DLD1 (cell line): ENCODE data around the gene ZNF385D.

Experiments used
- in situ Hi-C: cut with HindIII; loops from 2 replicates; pipeline ENCODE4 v1.10.0; 2017; ENCODE audit warnings: low sequenced_read_pairs

The ZNF385D gene, protein sequence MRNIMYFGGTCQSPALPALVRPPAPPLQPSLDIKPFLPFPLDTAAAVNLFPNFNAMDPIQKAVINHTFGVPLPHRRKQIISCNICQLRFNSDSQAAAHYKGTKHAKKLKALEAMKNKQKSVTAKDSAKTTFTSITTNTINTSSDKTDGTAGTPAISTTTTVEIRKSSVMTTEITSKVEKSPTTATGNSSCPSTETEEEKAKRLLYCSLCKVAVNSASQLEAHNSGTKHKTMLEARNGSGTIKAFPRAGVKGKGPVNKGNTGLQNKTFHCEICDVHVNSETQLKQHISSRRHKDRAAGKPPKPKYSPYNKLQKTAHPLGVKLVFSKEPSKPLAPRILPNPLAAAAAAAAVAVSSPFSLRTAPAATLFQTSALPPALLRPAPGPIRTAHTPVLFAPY

DNA sequence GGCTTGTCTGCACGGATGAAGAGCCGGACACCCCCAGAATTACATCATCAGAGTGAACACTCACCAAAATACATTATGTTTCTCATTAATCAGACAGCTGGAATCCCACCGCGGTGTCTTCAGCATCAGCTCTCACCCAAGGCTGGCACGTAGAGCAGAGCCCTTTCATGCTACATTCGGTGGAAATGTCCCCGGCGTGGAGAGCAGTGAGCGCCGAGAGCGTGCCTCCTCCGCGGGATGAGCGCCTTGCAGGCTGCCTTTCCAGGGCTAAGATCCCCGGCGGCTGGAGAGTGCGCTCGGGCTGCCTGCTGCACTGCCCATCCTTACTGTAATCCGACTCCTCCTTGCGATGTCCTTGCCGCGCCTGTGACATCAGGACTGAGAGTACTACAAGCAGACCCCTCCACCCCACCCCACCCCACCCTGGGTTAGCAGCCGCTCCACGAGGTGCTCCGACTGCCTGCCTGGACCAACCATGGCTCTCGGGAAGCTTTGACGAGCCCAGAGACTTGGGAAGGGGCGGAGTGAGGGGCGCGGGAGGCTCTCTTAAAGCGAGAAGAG, at the start of gene ZNF385D:
ZNF385D (minus strand) TSS at position 380 of the 561 bp plus-strand sequence; CDS start at position 86, 294 bp downstream.
- in situ Hi-C loops, result no loop called here

DNA sequence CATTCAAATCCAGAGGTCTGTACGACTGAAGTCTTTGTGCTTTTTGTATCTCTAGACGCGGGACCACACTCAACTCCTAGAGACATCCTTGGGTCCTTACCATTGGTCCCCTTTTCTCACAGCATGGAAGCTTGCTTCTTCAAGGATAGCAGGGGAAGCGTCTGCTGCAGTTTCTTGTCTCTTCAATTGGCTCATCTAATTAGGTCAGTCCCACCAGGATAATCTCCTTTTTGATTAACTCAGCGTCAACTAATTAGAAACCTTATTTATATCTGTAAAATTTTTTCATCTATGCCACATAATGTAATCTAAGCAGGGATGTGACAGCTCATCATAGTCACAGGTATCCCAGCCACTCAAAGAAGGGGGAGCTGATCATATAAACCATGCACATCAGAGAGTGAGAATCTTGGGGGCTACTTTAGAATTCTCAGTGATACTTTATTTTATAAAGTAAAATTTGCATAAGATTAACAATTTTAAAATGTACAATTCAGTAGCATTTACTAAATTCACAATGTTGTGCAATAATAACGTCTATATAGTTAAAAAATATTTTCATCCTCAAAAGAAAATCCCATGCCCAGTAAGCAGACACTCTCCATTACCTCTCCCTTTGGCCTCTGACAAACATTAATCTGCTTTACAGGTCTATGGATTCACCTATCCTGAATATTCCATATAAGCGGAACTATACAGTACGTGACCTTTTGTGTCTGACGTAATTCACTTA, 47.5 kb upstream of the ZNF385D start:
- in situ Hi-C loops, result no loop called here

DNA sequence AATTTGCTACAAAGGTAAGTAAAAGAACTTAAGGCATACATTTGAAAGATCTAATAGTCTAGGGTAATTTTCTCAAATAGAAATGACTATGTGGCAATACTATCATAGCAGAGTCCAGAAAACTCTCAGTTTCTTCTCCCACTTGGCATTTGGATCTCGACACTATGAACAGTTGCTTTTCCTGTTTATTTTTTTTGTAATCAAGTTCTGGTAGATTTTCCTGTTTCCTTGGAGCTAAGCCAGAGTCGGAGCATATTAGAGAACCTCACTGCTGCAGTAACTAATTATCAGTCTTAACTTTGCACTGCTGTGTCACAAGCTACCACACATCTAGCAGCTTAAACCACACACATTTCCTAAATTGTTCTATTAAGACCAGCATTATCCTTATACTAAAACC, 44.9 kb upstream of the ZNF385D start:
- in situ Hi-C loops, result no loop called here

DNA sequence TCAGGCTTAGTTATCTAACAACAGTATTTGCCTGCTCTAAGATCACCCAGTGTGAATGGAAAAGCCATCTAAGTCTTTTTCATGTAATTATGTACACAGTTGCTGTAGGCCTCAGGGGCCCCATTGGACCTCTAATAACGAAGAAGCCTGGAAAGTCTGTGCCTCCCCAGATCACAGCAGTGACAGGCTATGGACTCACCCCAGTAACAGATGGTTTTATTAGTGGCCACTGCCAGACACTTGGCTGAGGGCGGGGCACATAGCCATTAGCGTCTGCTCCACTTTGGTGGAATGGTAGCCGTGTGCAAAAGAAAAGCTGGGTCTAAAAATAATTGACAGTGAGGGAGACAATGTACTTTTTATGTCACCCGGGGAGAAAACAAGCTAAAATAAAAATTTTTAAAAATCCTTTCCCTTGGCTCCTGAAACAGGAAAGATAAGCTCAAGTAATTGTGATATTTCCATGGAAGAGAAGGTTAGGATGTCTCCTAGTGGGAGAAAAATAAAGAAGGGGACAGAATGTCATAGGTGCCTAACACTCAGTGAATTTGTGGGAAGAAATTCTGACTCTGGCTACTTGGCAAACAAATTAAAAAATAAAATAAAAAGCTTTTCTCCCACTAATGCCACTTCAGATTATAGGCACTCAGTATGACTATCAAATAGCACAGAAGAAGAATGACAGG, 44.3 kb upstream of the ZNF385D start:
- in situ Hi-C loops, result no loop called here

DNA sequence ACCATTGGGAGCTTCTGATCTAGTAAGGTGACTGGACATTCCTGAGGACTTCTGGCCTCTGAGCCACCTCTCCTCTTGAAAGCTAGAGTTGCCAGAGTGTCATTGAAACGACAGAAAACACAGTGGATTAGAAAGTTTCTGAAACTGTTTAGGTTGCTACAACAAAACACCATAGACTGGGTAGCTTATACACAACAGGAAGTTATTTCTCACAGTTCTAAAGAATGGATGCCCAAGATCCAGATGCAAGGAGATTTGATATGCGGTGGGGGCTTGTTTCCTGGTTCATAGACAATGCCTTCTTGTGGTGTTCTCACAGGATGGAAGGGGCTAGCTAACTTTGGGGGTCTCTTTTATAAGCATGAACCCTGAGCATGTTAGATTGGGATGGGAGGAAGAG, 43.3 kb upstream of the ZNF385D start:
- in situ Hi-C loops, result no loop called here

DNA sequence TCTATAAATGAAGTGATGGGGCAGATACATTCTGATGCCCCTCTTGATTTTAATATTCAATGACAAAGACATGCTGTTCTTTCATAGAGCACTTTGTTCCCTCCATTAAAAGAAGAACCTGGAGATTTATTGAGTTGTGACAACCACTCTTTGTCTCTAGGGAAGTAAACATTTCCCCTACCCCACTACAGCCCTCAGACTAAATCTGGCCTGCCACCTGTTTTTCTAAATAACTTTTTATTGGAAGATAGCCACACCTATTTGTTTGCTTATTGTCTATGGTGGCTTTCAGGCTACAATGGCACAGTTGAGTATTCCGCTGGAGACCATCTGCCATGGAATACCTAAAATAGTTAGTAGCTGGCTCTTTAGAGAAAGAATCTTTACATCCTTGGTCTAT, 41.2 kb upstream of the ZNF385D start:
- in situ Hi-C loops, result no loop called here

DNA sequence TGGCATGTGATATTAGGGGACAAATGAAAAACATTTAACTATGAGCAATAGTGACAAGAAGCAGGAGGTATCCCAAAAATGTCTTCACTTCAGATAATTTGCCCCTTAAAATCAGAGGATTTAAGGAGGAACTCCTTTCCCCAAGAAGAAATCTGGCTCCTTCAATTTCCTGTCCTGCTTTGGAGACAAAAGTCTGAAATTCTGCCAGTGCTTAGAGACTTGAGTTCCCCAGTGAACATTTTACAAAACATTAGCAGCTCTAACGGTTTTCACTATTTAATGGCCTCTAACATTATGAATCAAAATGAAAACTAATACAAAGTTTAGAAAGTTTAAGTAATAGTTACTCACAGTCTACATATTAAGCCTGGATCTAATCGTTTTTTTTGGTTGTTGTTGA, 40.3 kb upstream of the ZNF385D start:
- in situ Hi-C loops, result no loop called here

DNA sequence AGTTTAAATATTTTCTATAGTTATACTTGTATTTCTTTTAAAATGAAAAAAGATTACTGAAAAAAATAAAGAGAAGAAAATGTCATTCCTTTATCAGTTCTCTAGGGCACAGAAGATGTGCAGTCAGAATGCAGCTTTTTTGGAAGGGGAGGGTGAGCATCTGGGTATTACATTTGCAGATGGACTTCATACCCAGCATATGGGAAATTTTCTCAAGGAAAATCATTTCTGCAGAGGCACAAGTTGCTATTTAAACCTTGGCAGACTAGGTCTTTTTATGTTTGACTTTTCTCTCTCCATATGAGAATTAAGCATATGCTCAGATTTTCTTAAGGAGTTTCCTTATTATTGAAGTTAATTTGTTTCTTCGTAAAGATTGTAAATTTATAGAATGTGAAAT, 39.5 kb upstream of the ZNF385D start:
- in situ Hi-C loops, result no loop called here

DNA sequence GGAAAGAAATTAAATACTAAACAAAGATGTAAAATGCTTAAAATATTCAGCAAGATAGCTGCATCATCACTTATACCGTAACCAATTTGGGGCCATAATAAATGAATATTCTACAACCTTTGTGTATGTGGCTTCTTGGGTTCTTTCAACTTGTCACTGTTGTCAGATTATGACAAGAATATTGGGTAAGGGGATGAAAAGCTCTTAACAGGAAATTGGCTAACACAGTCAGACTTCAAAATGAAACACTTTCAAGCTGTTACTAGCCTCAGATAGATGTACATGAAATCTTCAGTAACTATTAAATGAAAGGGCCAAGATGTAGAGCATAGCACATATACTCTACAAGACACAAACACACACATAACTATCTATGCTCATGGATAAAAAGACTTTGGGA, 38.7 kb upstream of the ZNF385D start:
- in situ Hi-C loops, result no loop called here

DNA sequence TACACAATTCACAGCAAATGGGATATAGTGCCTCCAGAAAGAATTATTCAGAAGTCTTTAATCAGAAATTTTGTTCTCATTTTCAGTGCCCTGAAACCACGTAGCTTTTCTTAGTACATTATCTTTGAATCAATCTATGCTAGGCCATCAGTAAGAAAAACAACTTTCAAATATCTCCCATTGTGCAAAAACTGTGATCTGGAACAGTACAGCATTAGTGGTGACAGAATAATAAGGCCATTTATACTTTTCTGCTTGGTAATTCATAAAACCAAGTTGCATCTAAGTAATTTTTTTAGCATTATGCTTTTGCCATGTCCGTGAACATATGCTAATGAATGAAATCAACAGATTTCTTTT, 35.4 kb upstream of the ZNF385D start:
- in situ Hi-C loops, result no loop called here

DNA sequence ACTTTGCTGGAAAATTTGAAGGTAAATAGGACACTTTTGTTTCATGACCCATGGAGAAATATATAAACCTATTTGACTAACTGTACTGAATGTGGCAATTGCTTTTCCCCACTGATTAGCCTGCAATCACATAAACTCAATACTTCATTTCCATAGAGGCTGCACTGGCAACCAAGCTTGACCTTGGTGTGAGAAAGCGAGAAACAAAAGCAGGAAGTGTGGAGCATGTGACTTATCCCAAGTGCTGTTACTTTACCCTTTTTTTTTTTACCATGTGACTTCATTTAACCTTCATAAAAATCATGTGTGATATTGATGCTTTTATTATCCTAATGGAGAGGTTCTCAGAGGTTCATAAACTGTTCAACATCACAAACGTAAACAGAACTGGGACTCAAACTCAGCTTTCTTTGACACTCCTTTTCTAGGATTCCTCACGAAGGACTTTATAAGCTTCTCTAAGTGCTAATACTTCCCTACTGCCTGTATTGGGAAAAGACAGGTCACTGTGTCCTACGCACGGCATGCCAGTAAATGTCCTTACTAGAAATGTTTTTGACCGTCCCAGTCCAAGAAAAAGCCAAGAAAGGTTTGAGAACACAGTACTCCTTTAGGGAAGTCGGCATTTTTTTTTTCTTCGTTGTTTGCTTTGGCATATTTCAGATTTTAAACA, 34.9 kb upstream of the ZNF385D start:
- in situ Hi-C loops, result no loop called here

DNA sequence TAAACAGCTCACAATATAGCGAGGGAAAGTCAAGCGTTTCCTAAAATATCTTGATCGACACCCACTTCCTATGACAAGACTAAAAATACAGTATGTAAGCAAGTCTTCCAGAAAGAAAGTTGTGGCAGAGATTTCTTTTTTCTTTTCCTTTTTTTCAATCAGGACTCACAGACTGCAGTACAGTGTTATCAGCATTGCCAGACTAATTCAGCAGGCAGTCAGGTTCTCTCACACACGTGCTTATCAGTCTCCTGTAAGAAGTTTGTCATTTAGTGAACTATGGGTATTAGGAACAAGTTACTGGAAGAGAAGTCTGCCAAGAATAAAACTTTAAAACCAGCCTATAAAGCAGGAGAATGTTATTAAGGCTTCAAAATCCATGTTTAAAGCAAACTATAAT, 32.8 kb upstream of the ZNF385D start:
- in situ Hi-C loops, result no loop called here

DNA sequence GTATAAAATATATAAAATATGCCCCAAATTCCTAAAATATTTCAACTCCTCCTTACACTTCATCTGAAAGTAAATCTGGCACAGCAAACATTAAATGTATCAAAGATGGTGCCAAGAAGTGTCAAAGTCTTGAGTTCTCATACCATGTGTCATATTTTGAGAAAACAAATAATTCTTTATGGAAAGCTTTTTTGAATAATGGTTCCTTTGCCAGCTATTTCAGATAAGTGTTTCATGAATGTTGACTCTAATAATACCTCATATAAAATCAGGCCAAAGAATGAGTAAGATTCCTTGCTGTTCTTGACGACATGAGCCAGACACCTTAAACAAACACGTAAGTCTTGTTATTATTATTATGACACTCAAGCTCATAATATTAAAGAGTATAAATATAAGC, 30.3 kb upstream of the ZNF385D start:
- in situ Hi-C loops, result no loop called here

DNA sequence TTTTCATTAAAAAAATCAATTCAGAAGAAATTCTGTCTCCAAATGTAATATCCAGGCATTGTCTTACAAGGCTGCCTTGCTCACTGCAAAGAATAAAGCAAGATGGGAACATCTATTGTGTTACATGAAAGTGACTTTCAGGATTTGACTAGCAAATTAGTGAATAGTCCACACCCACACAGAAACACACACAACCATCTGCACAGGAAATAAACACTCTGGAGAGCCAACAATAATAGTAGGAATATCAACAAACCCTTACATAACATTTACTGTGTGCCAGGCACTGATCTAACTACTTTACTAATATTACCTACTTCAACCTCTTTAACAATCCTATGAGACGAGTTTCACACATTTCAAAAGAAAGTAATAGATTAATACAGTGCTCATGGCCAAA, 28.9 kb upstream of the ZNF385D start:
- in situ Hi-C loops, result no loop called here

DNA sequence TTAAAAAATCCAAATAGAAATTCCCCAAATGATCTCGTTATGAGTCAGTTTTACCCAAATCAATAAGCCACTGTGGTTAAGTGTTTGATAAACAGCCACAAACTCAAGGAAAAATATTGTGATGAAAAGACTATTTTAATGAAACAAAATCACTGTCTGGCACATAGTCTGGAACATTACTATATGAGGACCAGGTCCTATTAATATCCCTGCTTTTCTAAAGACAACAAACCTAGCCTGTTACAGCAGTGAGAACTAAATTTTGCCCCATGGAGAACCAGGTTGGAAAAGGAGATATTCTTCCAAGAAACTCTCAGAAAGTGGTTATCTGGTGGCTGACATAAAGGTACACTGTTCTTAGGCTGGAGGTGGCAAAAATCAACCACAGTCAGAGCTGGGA, 27.7 kb upstream of the ZNF385D start:
- in situ Hi-C loops, result no loop called here

DNA sequence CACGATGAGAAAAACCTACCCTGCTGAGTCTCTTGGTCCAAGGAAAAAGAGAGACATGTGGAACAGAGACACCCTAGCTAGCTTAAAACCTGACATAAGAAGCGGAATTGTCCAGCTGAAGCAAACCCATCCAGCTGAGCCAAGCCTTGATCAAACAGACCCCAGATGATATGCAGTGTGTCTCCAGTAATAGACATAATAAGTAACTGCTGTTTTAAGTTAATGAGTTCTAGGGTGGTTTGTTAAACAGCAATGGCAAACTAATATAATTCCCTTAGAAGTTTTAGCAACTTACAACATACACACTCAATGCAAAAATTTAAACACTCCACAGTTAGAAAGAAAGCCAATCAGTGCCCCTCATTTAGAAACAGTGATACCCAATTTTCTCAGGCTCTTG, 26.8 kb upstream of the ZNF385D start:
- in situ Hi-C loops, result no loop called here

DNA sequence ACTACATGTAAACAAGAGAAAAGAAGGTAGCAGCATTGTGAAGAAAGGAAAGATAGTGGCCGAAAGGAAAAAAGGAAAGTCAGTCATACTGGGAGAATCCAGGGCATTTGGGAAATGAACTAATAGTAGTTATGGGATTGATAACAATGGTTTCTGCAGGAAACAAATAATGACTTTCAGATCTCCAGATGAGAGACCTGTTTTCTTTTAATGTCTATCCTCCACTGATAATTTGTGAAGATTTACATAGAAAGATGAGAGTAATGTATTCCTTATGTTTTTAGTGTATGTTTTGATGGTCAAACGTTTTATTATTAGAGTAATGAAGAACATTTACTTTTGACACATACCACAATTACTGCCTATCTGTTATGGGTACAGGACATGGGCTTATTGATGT, 15.0 kb upstream of the ZNF385D start:
- in situ Hi-C loops, result no loop called here

DNA sequence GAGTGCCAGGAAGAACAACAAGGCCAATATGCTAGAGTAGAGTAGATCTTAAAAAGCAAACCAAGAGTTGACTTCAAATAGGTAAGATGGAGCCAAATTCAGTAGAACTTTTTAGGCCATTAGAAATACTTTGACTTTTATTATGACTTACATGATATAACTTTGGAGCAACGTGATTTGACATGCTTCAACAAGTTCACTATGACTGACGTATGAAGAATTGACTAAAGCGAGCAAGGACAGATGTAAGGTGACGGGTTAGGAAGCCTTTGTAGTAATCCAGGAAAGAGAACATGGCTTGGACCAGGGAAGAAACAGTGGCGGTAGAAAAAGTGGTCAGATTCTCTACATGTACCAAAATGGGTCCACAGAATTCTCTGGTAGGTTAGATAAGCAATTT, 4.9 kb upstream of the ZNF385D start:
- in situ Hi-C loops, result no loop called here

DNA sequence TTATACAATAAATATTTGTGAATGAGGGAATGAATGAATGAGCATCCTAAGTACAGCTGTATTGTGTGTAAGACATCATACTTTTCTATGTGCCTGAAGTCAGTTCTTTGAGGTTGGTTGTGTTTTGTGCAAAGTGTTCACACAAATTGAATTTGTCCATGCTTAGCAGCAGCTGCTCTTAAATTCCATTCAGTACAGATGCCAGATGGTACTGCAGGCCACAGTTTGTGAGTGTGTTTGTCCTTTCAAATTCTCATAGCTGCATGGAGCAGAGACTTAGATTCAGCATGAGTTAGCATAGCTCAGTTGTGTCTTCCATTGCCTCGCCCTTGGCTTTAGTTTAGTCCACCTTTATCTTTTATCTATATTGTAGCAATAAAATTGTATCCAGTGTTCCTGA, 3.8 kb upstream of the ZNF385D start:
- in situ Hi-C loops, result no loop called here

DNA sequence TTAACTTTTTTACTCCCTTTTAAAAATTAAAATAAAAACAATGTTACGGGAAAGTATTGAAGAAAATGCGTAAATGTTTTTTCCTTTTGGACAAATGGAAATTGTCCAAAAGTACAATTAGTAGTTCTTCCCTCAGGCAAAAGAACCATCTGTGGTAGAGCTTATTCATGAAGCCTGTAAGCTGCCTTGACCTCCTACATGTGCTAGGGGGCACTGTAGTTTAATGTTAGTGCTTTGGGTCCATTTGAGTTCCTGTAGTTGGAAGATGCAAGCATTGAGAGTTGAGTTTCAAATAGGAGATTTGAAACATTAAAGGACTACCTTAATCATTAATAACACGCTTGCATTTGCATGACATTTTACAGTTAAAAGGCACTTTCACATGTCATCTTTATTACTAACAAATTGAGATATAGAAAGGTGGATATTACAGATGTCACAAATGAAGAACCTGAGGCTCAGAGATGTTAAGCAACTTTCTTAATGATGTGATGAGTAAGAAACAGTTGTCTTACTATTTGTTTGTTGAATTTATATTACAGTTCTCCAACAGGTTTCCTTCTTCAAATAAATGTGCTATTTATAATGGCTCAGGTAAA, 1.8 kb upstream of the ZNF385D start:
- in situ Hi-C loops, result no loop called here

DNA sequence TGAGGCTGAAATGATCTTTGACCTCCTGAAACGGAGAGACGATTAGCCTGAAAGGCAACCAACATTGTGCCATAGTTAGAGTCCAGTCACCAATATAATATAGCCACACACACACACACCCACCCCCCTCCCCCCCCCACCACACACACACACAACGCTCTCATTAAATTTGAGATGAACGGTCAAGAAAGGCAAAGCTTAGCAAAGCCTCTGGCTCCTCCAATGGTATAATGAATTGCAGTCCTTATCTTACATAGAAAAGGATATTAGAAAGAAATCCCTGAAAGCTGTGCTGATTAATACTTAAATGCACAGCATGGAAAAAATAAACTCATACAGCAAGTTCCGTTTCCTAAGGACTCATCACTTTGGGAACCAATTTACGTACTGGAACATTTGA, 876 bp upstream of the ZNF385D start:
- in situ Hi-C loops, result no loop called here
